Endothelial cell (in vitro differentiated cells): ENCODE results near the gene LSM3. TPM values are rescaled to one million over a fixed set of nuclear protein-coding genes. Genes with fewer than 3 reads are reported as not detected.

Experiments used
- DNase-seq: peaks from one replicate; pipeline ENCODE4 v3.0.0; 2021; ENCODE audit warnings: low spot score
- H3K27ac Mint-ChIP-seq: one replicate; pipeline ENCODE4 v1.8.0; 2021; ENCODE audit warnings: mixed read lengths, inconsistent platforms; ENCODE audit not compliant: unreplicated experiment
- H3K27me3 Mint-ChIP-seq: one replicate; pipeline ENCODE4 v1.8.0; 2021; ENCODE audit warnings: mild to moderate bottlenecking, moderate library complexity, mixed read lengths, inconsistent platforms; ENCODE audit not compliant: unreplicated experiment
- H3K36me3 Mint-ChIP-seq: one replicate; pipeline ENCODE4 v1.8.0; 2021; ENCODE audit warnings: mild to moderate bottlenecking, low read depth, mixed read lengths, inconsistent platforms; ENCODE audit not compliant: unreplicated experiment
- H3K4me1 Mint-ChIP-seq: one replicate; pipeline ENCODE4 v1.8.0; 2021; ENCODE audit warnings: mild to moderate bottlenecking, mixed read lengths, inconsistent platforms; ENCODE audit not compliant: unreplicated experiment
- H3K4me3 Mint-ChIP-seq: one replicate; pipeline ENCODE4 v1.8.0; 2021; ENCODE audit warnings: mild to moderate bottlenecking, mixed read lengths, inconsistent platforms; ENCODE audit not compliant: unreplicated experiment
- H3K9me3 Mint-ChIP-seq: one replicate; pipeline ENCODE4 v1.8.0; 2021; ENCODE audit warnings: mixed read lengths, inconsistent platforms; ENCODE audit not compliant: unreplicated experiment
- CTCF ChIP-seq: fragments of 200-600 bp; sonication (generic); IDR thresholded peaks from one replicate; pipeline ENCODE4 v1.5.0; 2021; ENCODE audit warnings: antibody characterized with exemption; ENCODE audit not compliant: unreplicated experiment
- total RNA-seq: library from RNA; stranded (reverse); fragmentation: NEBNext Ultra II Directional; extraction: Animal tissue kit (Norgen Biotek cat#: 25700); gene quantifications from one replicate; pipeline ENCODE4 v1.2.1, GENCODE V29; 2021; ENCODE audit not compliant: unreplicated experiment

Gene LSM3
- total RNA-seq, 1 donor from 2014 or later: 14.7 TPM

GRCh38 chr3:14135581-14135980, 43.0 kb upstream of the LSM3 start:
- Mint-ChIP-seq H3K4me3 (peak overlapping the region; percentile 7), H3K4me1 (no peaks in the 10 kb centered on the region), H3K27me3 (peaks cover 6% of the 10 kb centered on the region), H3K9me3 (no peaks in the 10 kb centered on the region), H3K36me3 (peaks cover 55% of the 10 kb centered on the region), H3K27ac (peak overlapping the region; percentile 11)
- DNase-seq: no peak
- TF ChIP-seq CTCF: no peak

GRCh38 chr3:14137004-14137403, 41.6 kb upstream of the LSM3 start:
- no peak overlapping the region for H3K4me3 Mint-ChIP-seq
- TF ChIP-seq CTCF: no peak
- H3K9me3 Mint-ChIP-seq: no peaks in the 10 kb centered on the region
- peaks cover 57% of the 10 kb centered on the region for H3K36me3 Mint-ChIP-seq
- H3K27ac Mint-ChIP-seq: no peak overlapping the region
- H3K4me1 Mint-ChIP-seq: no peaks in the 10 kb centered on the region
- peaks cover 6% of the 10 kb centered on the region for H3K27me3 Mint-ChIP-seq
- DNase-seq: no peak

- no peak overlapping the region for H3K27ac Mint-ChIP-seq
- no peak overlapping the region for H3K4me3 Mint-ChIP-seq
- no peaks in the 10 kb centered on the region for H3K4me1 Mint-ChIP-seq
- H3K27me3 Mint-ChIP-seq: peaks cover 6% of the 10 kb centered on the region
- no peak for DNase-seq
- no peak for TF ChIP-seq CTCF
- H3K9me3 Mint-ChIP-seq: no peaks in the 10 kb centered on the region
- H3K36me3 Mint-ChIP-seq: peaks cover 61% of the 10 kb centered on the region
These were observed 41.2 kb upstream of the LSM3 start for GRCh38 chr3:14137445-14137844.

GRCh38 chr3:14138109-14138877, 40.3 kb upstream of the LSM3 start:
- DNase-seq: no peak
- H3K4me3 Mint-ChIP-seq: peak overlapping the region; percentile 47
- H3K27me3 Mint-ChIP-seq: peaks cover 6% of the 10 kb centered on the region
- no peaks in the 10 kb centered on the region for H3K4me1 Mint-ChIP-seq
- peaks cover 57% of the 10 kb centered on the region for H3K36me3 Mint-ChIP-seq
- H3K27ac Mint-ChIP-seq: peak overlapping the region; percentile 48
- no peak for TF ChIP-seq CTCF
- H3K9me3 Mint-ChIP-seq: no peaks in the 10 kb centered on the region

GRCh38 chr3:14138878-14139655, 39.5 kb upstream of the LSM3 start:
- H3K9me3 Mint-ChIP-seq: no peaks in the 10 kb centered on the region
- no peak for TF ChIP-seq CTCF
- peaks cover 50% of the 10 kb centered on the region for H3K36me3 Mint-ChIP-seq
- DNase-seq: no peak
- H3K4me1 Mint-ChIP-seq: peaks cover under 1% of the 10 kb centered on the region
- peaks cover 6% of the 10 kb centered on the region for H3K27me3 Mint-ChIP-seq
- H3K4me3 Mint-ChIP-seq: peak overlapping the region; percentile 62
- peak overlapping the region; percentile 77 for H3K27ac Mint-ChIP-seq
